ENCODE measurements around the gene N4BP2L2. TPM values are rescaled to one million over a fixed set of nuclear protein-coding genes. Genes with fewer than 3 reads are reported as not detected.

Gene N4BP2L2
- total RNA-seq, 1 donor from 2014 or later = 153 TPM

GRCh38 chr13:32527151-32527550, 11.4 kb downstream of the N4BP2L2 start:
- peaks cover 72% of the 10 kb centered on the region for H3K79me2 ChIP-seq (ENCODE audit: low read depth)
- H3K27ac ChIP-seq = no peak overlapping the region
- peaks cover 44% of the 10 kb centered on the region for H4K20me1 ChIP-seq (ENCODE audit: low read depth)

DNA sequence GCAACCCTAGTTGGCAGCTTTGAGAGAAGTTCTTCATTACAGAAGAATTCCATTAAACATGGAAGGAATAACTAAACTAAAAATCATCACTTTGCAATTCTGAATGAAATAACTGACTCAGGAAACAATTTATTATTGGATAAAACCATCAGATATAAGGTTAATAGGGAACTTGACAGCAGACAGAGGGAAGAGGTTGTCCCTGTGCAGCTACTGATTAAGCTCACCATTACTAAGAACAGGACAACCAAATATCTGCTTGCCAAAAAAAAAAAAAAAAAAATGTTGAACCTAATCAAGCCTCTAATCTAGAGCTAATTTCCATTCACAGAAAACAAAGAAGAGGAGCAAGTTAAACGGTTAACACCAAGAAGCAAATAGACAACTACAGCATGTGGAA, 12.8 kb downstream of the N4BP2L2 start:
- peaks cover 58% of the 10 kb centered on the region for H3K79me2 ChIP-seq (ENCODE audit: low read depth)
- H3K27me3 ChIP-seq = no peaks in the 10 kb centered on the region
- H2AFZ ChIP-seq (replicated peaks) = no peak overlapping the region
- peaks cover 3% of the 10 kb centered on the region for H3K36me3 ChIP-seq
- H3K4me2 ChIP-seq = no peak overlapping the region
- Mint-ChIP-seq H3K36me3 (peaks cover 30% of the 10 kb centered on the region), H3K4me1 (no peaks in the 10 kb centered on the region), H3K4me3 (no peak overlapping the region), H3K27me3 (ENCODE audit: insufficient read depth, low read depth) (no peaks in the 10 kb centered on the region), H3K9me3 (no peaks in the 10 kb centered on the region), H3K27ac (no peak overlapping the region)
- peaks cover 31% of the 10 kb centered on the region for H4K20me1 ChIP-seq (ENCODE audit: low read depth)
- H3K27ac ChIP-seq = no peak overlapping the region
- no peak overlapping the region for H3K9ac ChIP-seq
- no peaks in the 10 kb centered on the region for H3K9me3 ChIP-seq (ENCODE audit: low read depth)
- DNase-seq (ENCODE audit: low spot score) = no peak
- no peaks in the 10 kb centered on the region for H3F3A ChIP-seq (ENCODE audit: low read depth)
- H3K4me1 ChIP-seq = no peaks in the 10 kb centered on the region
- TF ChIP-seq EZH2phosphoT487 (IDR thresholded peaks at IDR 0.05) = no peak
- no peak for TF ChIP-seq EZH2 (IDR thresholded peaks at IDR 0.05)
- TF ChIP-seq, protein P1, sequence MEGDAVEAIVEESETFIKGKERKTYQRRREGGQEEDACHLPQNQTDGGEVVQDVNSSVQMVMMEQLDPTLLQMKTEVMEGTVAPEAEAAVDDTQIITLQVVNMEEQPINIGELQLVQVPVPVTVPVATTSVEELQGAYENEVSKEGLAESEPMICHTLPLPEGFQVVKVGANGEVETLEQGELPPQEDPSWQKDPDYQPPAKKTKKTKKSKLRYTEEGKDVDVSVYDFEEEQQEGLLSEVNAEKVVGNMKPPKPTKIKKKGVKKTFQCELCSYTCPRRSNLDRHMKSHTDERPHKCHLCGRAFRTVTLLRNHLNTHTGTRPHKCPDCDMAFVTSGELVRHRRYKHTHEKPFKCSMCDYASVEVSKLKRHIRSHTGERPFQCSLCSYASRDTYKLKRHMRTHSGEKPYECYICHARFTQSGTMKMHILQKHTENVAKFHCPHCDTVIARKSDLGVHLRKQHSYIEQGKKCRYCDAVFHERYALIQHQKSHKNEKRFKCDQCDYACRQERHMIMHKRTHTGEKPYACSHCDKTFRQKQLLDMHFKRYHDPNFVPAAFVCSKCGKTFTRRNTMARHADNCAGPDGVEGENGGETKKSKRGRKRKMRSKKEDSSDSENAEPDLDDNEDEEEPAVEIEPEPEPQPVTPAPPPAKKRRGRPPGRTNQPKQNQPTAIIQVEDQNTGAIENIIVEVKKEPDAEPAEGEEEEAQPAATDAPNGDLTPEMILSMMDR (IDR thresholded peaks at IDR 0.05) = no peak
- no peak overlapping the region for H3K4me3 ChIP-seq

More at GRCh38 chr13:32527151-32527550, 11.4 kb downstream of the N4BP2L2 start:
- H3K27ac Mint-ChIP-seq = no peak overlapping the region
- Histone ChIP-seq H3K4me1 (no peaks in the 10 kb centered on the region), H3K9me3 (ENCODE audit: low read depth) (no peaks in the 10 kb centered on the region), H3K4me2 (no peak overlapping the region), H3K9ac (no peak overlapping the region), H3K4me3 (no peak overlapping the region), H3K36me3 (peaks cover 3% of the 10 kb centered on the region), H3K27me3 (no peaks in the 10 kb centered on the region), H3F3A (ENCODE audit: low read depth) (no peaks in the 10 kb centered on the region), H2AFZ (replicated peaks) (no peak overlapping the region)
- H3K4me3 Mint-ChIP-seq = no peak overlapping the region
- no peak for TF ChIP-seq EZH2phosphoT487 (IDR thresholded peaks at IDR 0.05)
- no peak for TF ChIP-seq EZH2 (IDR thresholded peaks at IDR 0.05)
- TF ChIP-seq, protein P1 (IDR thresholded peaks at IDR 0.05) = no peak
- H3K4me1 Mint-ChIP-seq = peaks cover 8% of the 10 kb centered on the region
- H3K36me3 Mint-ChIP-seq = peaks cover 39% of the 10 kb centered on the region
- H3K9me3 Mint-ChIP-seq = no peaks in the 10 kb centered on the region
- no peaks in the 10 kb centered on the region for H3K27me3 Mint-ChIP-seq (ENCODE audit: insufficient read depth, low read depth)
- DNase-seq (ENCODE audit: low spot score) = no peak

GRCh38 chr13:32515246-32515645, 23.3 kb downstream of the N4BP2L2 start:
- Histone ChIP-seq H3F3A (ENCODE audit: low read depth) (no peaks in the 10 kb centered on the region), H3K27me3 (no peaks in the 10 kb centered on the region), H3K4me1 (no peaks in the 10 kb centered on the region), H3K4me3 (no peak overlapping the region), H3K9me3 (ENCODE audit: low read depth) (no peaks in the 10 kb centered on the region), H3K36me3 (peaks cover 10% of the 10 kb centered on the region), H3K4me2 (no peak overlapping the region), H3K9ac (no peak overlapping the region), H3K79me2 (ENCODE audit: low read depth) (no peaks in the 10 kb centered on the region), H2AFZ (replicated peaks) (no peak overlapping the region), H4K20me1 (ENCODE audit: low read depth) (no peaks in the 10 kb centered on the region), H3K27ac (no peak overlapping the region)
- Mint-ChIP-seq H3K36me3 (peaks cover 26% of the 10 kb centered on the region), H3K4me1 (peaks cover 3% of the 10 kb centered on the region), H3K4me3 (no peak overlapping the region), H3K9me3 (no peaks in the 10 kb centered on the region), H3K27ac (no peak overlapping the region), H3K27me3 (ENCODE audit: insufficient read depth, low read depth) (no peaks in the 10 kb centered on the region)
- no peak for TF ChIP-seq EZH2 (IDR thresholded peaks at IDR 0.05)
- TF ChIP-seq, protein P1 (IDR thresholded peaks at IDR 0.05) = no peak
- no peak for TF ChIP-seq EZH2phosphoT487 (IDR thresholded peaks at IDR 0.05)
- no peak for DNase-seq (ENCODE audit: low spot score)

Measured in neural progenitor cell (in vitro differentiated cells).